COR-L47 (cell line): ENCODE measurements around the gene MMP28.

Experiments
- DNase-seq: peaks from one replicate; lab custom pipeline; 2025; lab: John Stamatoyannopoulos, UW

MMP28 gene

GRCh38 chr17:35795007-35795870 is at the start of gene MMP28:
Gene MMP28 (minus strand): TSS chr17:35795641. CDS start chr17:35795377, 264 bp downstream.
- no peak for DNase-seq

GRCh38 chr17:35844547-35844946 is 49.1 kb upstream of the MMP28 start:
- no peak for DNase-seq

GRCh38 chr17:35843698-35844097 is 48.3 kb upstream of the MMP28 start:
- no peak for DNase-seq

- no peak for DNase-seq
Observed at GRCh38 chr17:35842239-35842638, 46.8 kb upstream of the MMP28 start.

GRCh38 chr17:35841505-35841904 is 46.1 kb upstream of the MMP28 start:
- DNase-seq, result no peak

GRCh38 chr17:35841101-35841500 is 45.7 kb upstream of the MMP28 start:
- DNase-seq, result no peak

- no peak for DNase-seq
Observed at GRCh38 chr17:35825206-35825605, 29.8 kb upstream of the MMP28 start.

GRCh38 chr17:35821308-35821707 is 25.9 kb upstream of the MMP28 start:
- no peak for DNase-seq

GRCh38 chr17:35819455-35819854 is 24.0 kb upstream of the MMP28 start:
- DNase-seq, result no peak

GRCh38 chr17:35817196-35817595 is 21.8 kb upstream of the MMP28 start:
- DNase-seq, result no peak

GRCh38 chr17:35816723-35817122 is 21.3 kb upstream of the MMP28 start:
- no peak for DNase-seq

- DNase-seq, result no peak
Observed at GRCh38 chr17:35812456-35812855, 17.0 kb upstream of the MMP28 start.

- DNase-seq, result no peak
Observed at GRCh38 chr17:35811759-35812158, 16.3 kb upstream of the MMP28 start.

- DNase-seq, result no peak
Observed at GRCh38 chr17:35809855-35810461, 14.5 kb upstream of the MMP28 start.

GRCh38 chr17:35808962-35809854 is 13.8 kb upstream of the MMP28 start, which contains the start of gene TAF15:
Gene TAF15 (plus strand): TSS chr17:35809484. CDS start chr17:35809570, 86 bp downstream.
- DNase-seq, result peak; percentile 98

GRCh38 chr17:35808240-35808961 is 13.0 kb upstream of the MMP28 start:
- DNase-seq, result no peak

- no peak for DNase-seq
Observed at GRCh38 chr17:35807371-35808144, 12.1 kb upstream of the MMP28 start.

GRCh38 chr17:35804658-35805192 is 9.3 kb upstream of the MMP28 start:
- DNase-seq, result peak; percentile 75

GRCh38 chr17:35801583-35802224 is 6.3 kb upstream of the MMP28 start:
- peak; percentile 15 for DNase-seq

GRCh38 chr17:35799942-35800341 is 4.5 kb upstream of the MMP28 start:
- peak; percentile 9 for DNase-seq
